Astrocyte (in vitro differentiated cells and primary cell): ENCODE measurements around the gene NCOA4.

Experiments
- CTCF ChIP-seq: IDR thresholded peaks from 2 replicates; pipeline ENCODE4 v1.5.1; 2011; ENCODE audit warnings: low read depth, mild to moderate bottlenecking, inconsistent platforms, low read length, moderate library complexity; ENCODE audit not compliant: insufficient read depth
- EZH2 ChIP-seq: IDR thresholded peaks from 2 replicates; pipeline ENCODE4 v1.6.1; 2012; ENCODE audit warnings: mild to moderate bottlenecking, low read length, inconsistent platforms; ENCODE audit not compliant: insufficient read depth

GRCh38 chr10:46077731-46078413, 47.4 kb upstream of the NCOA4 start:
- TF ChIP-seq CTCF (no peak), EZH2 (no peak)
